ENCODE measurements around the gene C5orf63.

The C5orf63 gene

GRCh38 chr5:127101935-127102334, 28.6 kb upstream of the C5orf63 start:
- Histone ChIP-seq H3K4me2 (ENCODE audit: low read length) (no peak overlapping the region), H3K9ac (ENCODE audit: low read length) (no peak overlapping the region), H3K9me2 (ENCODE audit: low read depth, low read length) (no peaks in the 10 kb centered on the region), H4K20me1 (ENCODE audit: insufficient read depth, low read length) (no peaks in the 10 kb centered on the region), H3K27ac (ENCODE audit: low read depth, low read length, poor library complexity, severe bottlenecking) (no peak overlapping the region), H3K4me3 (ENCODE audit: low read depth, low read length, poor library complexity, severe bottlenecking) (no peak overlapping the region), H3K4me1 (ENCODE audit: insufficient read depth, low read length, severe bottlenecking) (no peaks in the 10 kb centered on the region), H2AFZ (ENCODE audit: low read length) (no peak overlapping the region), H3K27me3 (ENCODE audit: insufficient read depth, low read length) (no peaks in the 10 kb centered on the region), H3K36me3 (ENCODE audit: insufficient read depth, low read length) (no peaks in the 10 kb centered on the region), H3K79me2 (ENCODE audit: insufficient read depth, low read length) (no peaks in the 10 kb centered on the region), H3K9me3 (ENCODE audit: low read length) (no peaks in the 10 kb centered on the region), H3F3A (ENCODE audit: insufficient read depth, low read length) (no peaks in the 10 kb centered on the region)
- TF ChIP-seq EZH2 (IDR thresholded peaks at IDR 0.05; ENCODE audit: borderline replicate concordance, low read length) (no peak), CTCF (IDR thresholded peaks at IDR 0.05; ENCODE audit: low read length) (no peak)

GRCh38 chr5:127101533-127101932, 28.2 kb upstream of the C5orf63 start:
- H3K27ac ChIP-seq (ENCODE audit: low read depth, low read length, poor library complexity, severe bottlenecking), result no peak overlapping the region
- TF ChIP-seq EZH2 (IDR thresholded peaks at IDR 0.05; ENCODE audit: borderline replicate concordance, low read length), result no peak
- no peak for TF ChIP-seq CTCF (IDR thresholded peaks at IDR 0.05; ENCODE audit: low read length)
- no peak overlapping the region for H2AFZ ChIP-seq (ENCODE audit: low read length)
- H3K79me2 ChIP-seq (ENCODE audit: insufficient read depth, low read length), result no peaks in the 10 kb centered on the region
- H3K27me3 ChIP-seq (ENCODE audit: insufficient read depth, low read length), result no peaks in the 10 kb centered on the region
- H3K4me2 ChIP-seq (ENCODE audit: low read length), result no peak overlapping the region
- H3F3A ChIP-seq (ENCODE audit: insufficient read depth, low read length), result no peaks in the 10 kb centered on the region
- H3K36me3 ChIP-seq (ENCODE audit: insufficient read depth, low read length), result no peaks in the 10 kb centered on the region
- H4K20me1 ChIP-seq (ENCODE audit: insufficient read depth, low read length), result no peaks in the 10 kb centered on the region
- H3K4me1 ChIP-seq (ENCODE audit: insufficient read depth, low read length, severe bottlenecking), result no peaks in the 10 kb centered on the region
- H3K9ac ChIP-seq (ENCODE audit: low read length), result no peak overlapping the region
- no peak overlapping the region for H3K4me3 ChIP-seq (ENCODE audit: low read depth, low read length, poor library complexity, severe bottlenecking)
- H3K9me2 ChIP-seq (ENCODE audit: low read depth, low read length), result no peaks in the 10 kb centered on the region
- no peaks in the 10 kb centered on the region for H3K9me3 ChIP-seq (ENCODE audit: low read length)

GRCh38 chr5:127098241-127098640, 24.9 kb upstream of the C5orf63 start:
- TF ChIP-seq EZH2 (IDR thresholded peaks at IDR 0.05; ENCODE audit: borderline replicate concordance, low read length) (no peak), CTCF (IDR thresholded peaks at IDR 0.05; ENCODE audit: low read length) (no peak)
- H3K4me1 ChIP-seq (ENCODE audit: insufficient read depth, low read length, severe bottlenecking), result no peaks in the 10 kb centered on the region
- no peak overlapping the region for H3K27ac ChIP-seq (ENCODE audit: low read depth, low read length, poor library complexity, severe bottlenecking)
- no peaks in the 10 kb centered on the region for H3K36me3 ChIP-seq (ENCODE audit: insufficient read depth, low read length)
- H3K9me3 ChIP-seq (ENCODE audit: low read length), result no peaks in the 10 kb centered on the region
- H3K79me2 ChIP-seq (ENCODE audit: insufficient read depth, low read length), result no peaks in the 10 kb centered on the region
- no peaks in the 10 kb centered on the region for H4K20me1 ChIP-seq (ENCODE audit: insufficient read depth, low read length)
- H2AFZ ChIP-seq (ENCODE audit: low read length), result no peak overlapping the region
- no peak overlapping the region for H3K4me3 ChIP-seq (ENCODE audit: low read depth, low read length, poor library complexity, severe bottlenecking)
- H3K9ac ChIP-seq (ENCODE audit: low read length), result no peak overlapping the region
- no peaks in the 10 kb centered on the region for H3K27me3 ChIP-seq (ENCODE audit: insufficient read depth, low read length)
- H3K4me2 ChIP-seq (ENCODE audit: low read length), result no peak overlapping the region
- H3K9me2 ChIP-seq (ENCODE audit: low read depth, low read length), result no peaks in the 10 kb centered on the region
- H3F3A ChIP-seq (ENCODE audit: insufficient read depth, low read length), result no peaks in the 10 kb centered on the region

Measured in OCI-LY1 (cell line).